ENCODE measurements around the gene CTNNBL1.

Gene CTNNBL1

DNA sequence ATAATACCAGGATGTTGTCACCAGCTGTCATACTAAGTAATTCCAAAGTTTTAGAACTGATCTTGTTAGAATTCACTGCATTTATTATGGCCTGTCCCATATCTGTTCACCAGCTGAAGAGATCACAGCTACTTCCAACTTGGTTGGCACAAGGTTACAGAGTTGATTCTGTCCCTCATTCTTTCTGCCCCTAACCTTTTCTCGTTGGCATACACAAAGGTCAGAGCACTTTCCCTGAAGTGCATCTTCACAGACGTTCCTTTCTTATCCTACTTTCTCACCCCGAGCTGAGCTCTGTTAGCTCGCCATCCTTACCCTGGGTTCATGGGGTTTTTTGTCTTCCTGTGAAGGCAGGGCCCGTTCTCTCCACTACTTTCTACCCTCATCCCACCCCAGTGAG lies 143.1 kb downstream of the CTNNBL1 start:
- Histone ChIP-seq H3K27me3 (ENCODE audit: control insufficient read depth, insufficient read depth, low read length) (no peaks in the 10 kb centered on the region), H3K4me2 (ENCODE audit: low read length) (no peak overlapping the region), H3K27ac (no peak overlapping the region), H3K4me1 (peaks cover 11% of the 10 kb centered on the region), H3K4me3 (ENCODE audit: low read depth, low read length) (no peak overlapping the region), H3K9ac (no peak overlapping the region), H3K36me3 (ENCODE audit: control insufficient read depth, insufficient read depth, low read length) (no peaks in the 10 kb centered on the region), H2AFZ (no peak overlapping the region), H3K79me2 (no peaks in the 10 kb centered on the region), H3K9me3 (ENCODE audit: control insufficient read depth, low read length) (no peaks in the 10 kb centered on the region)
- TF ChIP-seq, protein P1, sequence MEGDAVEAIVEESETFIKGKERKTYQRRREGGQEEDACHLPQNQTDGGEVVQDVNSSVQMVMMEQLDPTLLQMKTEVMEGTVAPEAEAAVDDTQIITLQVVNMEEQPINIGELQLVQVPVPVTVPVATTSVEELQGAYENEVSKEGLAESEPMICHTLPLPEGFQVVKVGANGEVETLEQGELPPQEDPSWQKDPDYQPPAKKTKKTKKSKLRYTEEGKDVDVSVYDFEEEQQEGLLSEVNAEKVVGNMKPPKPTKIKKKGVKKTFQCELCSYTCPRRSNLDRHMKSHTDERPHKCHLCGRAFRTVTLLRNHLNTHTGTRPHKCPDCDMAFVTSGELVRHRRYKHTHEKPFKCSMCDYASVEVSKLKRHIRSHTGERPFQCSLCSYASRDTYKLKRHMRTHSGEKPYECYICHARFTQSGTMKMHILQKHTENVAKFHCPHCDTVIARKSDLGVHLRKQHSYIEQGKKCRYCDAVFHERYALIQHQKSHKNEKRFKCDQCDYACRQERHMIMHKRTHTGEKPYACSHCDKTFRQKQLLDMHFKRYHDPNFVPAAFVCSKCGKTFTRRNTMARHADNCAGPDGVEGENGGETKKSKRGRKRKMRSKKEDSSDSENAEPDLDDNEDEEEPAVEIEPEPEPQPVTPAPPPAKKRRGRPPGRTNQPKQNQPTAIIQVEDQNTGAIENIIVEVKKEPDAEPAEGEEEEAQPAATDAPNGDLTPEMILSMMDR (IDR thresholded peaks at IDR 0.05): no peak

DNA sequence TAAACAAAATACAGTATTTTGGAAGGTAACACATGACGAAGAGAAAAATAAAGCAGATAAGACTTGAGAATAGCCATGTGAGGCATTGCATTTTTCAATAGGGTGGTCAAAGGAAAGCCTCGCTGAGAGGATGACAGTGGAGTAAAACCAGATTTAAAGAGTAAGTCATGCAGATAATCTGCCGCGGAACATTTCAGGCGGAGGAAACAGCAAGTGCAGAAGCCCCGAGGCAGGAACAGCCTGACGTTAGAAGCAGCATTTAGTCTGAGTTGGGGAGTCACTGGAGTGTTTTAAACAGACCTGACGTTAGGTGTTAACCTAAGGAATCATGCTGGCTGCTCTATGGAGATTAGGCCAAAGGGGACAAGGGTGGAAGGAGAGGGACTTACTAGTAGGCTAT lies 144.1 kb downstream of the CTNNBL1 start:
- Histone ChIP-seq H2AFZ (no peak overlapping the region), H3K9me3 (ENCODE audit: control insufficient read depth, low read length) (no peaks in the 10 kb centered on the region), H3K4me3 (ENCODE audit: low read depth, low read length) (no peak overlapping the region), H3K36me3 (ENCODE audit: control insufficient read depth, insufficient read depth, low read length) (no peaks in the 10 kb centered on the region), H3K27ac (no peak overlapping the region), H3K4me1 (peaks cover 11% of the 10 kb centered on the region), H3K79me2 (no peaks in the 10 kb centered on the region), H3K9ac (no peak overlapping the region), H3K4me2 (ENCODE audit: low read length) (no peak overlapping the region), H3K27me3 (ENCODE audit: control insufficient read depth, insufficient read depth, low read length) (no peaks in the 10 kb centered on the region)
- TF ChIP-seq, protein P1 (IDR thresholded peaks at IDR 0.05): no peak

DNA sequence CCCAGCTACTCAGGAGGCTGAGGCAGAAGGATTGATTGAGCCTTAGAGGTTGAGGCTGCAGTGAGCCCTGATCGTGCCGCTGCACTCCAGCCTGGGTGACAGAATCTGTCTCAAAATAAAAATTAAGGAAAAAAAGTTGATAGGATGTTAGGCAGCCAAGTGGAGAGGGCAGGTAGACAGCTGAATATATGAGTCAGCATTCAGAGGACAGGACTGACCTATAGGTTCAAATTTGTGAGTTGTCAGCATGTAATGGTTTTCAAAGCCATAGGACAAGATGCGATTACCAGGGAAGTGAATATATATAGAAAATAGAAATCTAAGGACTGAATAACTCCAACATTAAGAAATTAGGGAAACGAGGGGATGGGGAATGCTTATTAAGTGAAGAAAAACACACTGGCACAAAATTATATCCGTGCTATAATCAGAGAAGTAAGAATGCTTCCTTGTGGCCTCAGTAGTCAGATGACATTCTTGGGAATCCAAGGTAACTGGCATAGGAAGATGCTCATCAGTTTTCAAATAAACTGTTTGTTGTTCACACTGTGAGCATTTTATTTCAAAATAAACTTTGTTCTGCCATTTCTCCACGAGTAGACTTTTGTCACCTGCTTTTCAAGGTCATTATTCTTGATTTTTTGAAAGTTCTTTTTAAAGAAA lies 145.1 kb downstream of the CTNNBL1 start:
- Histone ChIP-seq H3K9me3 (ENCODE audit: control insufficient read depth, low read length) (no peaks in the 10 kb centered on the region), H3K4me1 (peaks cover 11% of the 10 kb centered on the region), H3K4me2 (ENCODE audit: low read length) (no peak overlapping the region), H3K9ac (no peak overlapping the region), H3K27ac (no peak overlapping the region), H3K4me3 (ENCODE audit: low read depth, low read length) (no peak overlapping the region), H3K36me3 (ENCODE audit: control insufficient read depth, insufficient read depth, low read length) (no peaks in the 10 kb centered on the region), H3K79me2 (no peaks in the 10 kb centered on the region), H2AFZ (no peak overlapping the region), H3K27me3 (ENCODE audit: control insufficient read depth, insufficient read depth, low read length) (no peaks in the 10 kb centered on the region)
- TF ChIP-seq, protein P1 (IDR thresholded peaks at IDR 0.05): no peak

DNA sequence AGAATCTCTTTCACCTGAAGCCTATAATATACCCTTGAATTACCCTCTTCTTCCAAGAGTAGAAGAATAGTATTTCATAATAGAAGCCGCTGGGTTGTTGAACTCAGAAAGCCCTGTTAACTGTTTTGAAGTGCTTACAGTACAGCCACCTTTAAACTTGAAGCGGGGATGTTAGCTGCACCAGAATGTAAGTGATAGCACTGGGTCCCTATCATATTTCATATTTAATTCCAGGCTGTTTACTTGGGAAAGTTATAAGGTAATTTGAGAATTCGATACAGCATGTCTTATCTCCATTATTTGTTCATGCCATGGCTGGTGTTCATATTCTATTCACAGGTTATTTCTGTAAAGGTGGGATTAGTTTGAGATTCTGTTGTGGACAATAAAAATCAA lies 145.6 kb downstream of the CTNNBL1 start:
- no peaks in the 10 kb centered on the region for H3K36me3 ChIP-seq (ENCODE audit: control insufficient read depth, insufficient read depth, low read length)
- no peak overlapping the region for H3K4me3 ChIP-seq (ENCODE audit: low read depth, low read length)
- H3K4me1 ChIP-seq: peaks cover 11% of the 10 kb centered on the region
- H3K4me2 ChIP-seq (ENCODE audit: low read length): no peak overlapping the region
- no peak overlapping the region for H3K9ac ChIP-seq
- no peaks in the 10 kb centered on the region for H3K9me3 ChIP-seq (ENCODE audit: control insufficient read depth, low read length)
- no peaks in the 10 kb centered on the region for H3K79me2 ChIP-seq
- no peak overlapping the region for H2AFZ ChIP-seq
- H3K27ac ChIP-seq: no peak overlapping the region
- TF ChIP-seq, protein P1 (IDR thresholded peaks at IDR 0.05): no peak
- H3K27me3 ChIP-seq (ENCODE audit: control insufficient read depth, insufficient read depth, low read length): no peaks in the 10 kb centered on the region

DNA sequence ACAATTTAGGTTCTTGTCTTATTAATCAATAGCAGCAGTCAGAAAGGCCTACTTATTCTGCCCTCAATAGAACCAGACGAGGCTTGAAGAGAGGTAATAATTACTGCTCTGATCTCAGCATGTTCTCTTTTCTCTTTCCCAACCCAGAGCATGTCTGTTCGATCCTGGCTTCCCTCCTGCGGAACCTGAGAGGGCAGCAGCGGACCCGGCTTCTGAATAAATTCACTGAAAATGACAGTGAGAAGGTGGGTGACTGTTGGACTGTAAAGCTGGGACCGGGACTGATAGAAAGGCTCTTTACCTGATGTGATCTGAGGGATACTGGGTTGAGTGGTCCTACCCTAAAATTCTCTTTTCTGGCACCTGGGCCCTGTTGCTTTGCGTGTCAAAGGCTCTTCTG lies 146.1 kb downstream of the CTNNBL1 start:
- Histone ChIP-seq H3K4me3 (ENCODE audit: low read depth, low read length) (no peak overlapping the region), H3K9ac (no peak overlapping the region), H3K27me3 (ENCODE audit: control insufficient read depth, insufficient read depth, low read length) (no peaks in the 10 kb centered on the region), H3K27ac (no peak overlapping the region), H3K4me1 (peaks cover 11% of the 10 kb centered on the region), H3K79me2 (no peaks in the 10 kb centered on the region), H3K36me3 (ENCODE audit: control insufficient read depth, insufficient read depth, low read length) (no peaks in the 10 kb centered on the region), H3K9me3 (ENCODE audit: control insufficient read depth, low read length) (no peaks in the 10 kb centered on the region), H3K4me2 (ENCODE audit: low read length) (no peak overlapping the region), H2AFZ (no peak overlapping the region)
- TF ChIP-seq, protein P1 (IDR thresholded peaks at IDR 0.05): no peak
